ENCODE results near the gene RAB4A.

GRCh38 chr1:229266274-229266673 lies 4.6 kb upstream of the RAB4A start:
- TF ChIP-seq E4F1 (IDR thresholded peaks at IDR 0.05; ENCODE audit: borderline replicate concordance, partially characterized antibody) (no peak), TAF1 (IDR thresholded peaks at IDR 0.05; ENCODE audit: borderline replicate concordance, low read depth, low read length) (no peak), FOS (IDR thresholded peaks at IDR 0.05; ENCODE audit: borderline replicate concordance, extremely low read depth, insufficient read length) (no peak), EZH2 (IDR thresholded peaks at IDR 0.05; ENCODE audit: borderline replicate concordance, control insufficient read depth, low read depth, low read length) (no peak), GABPA (IDR thresholded peaks at IDR 0.05; ENCODE audit: low read depth) (no peak), EP300 (IDR thresholded peaks at IDR 0.05; ENCODE audit: borderline replicate concordance in 1 of 2, control insufficient read depth in 1 of 2, low read depth in 2 of 2, low read length in 2 of 2) (no peak), RBBP5 (conservative IDR thresholded peaks at IDR 0.05) (no peak), SMAD1 (IDR thresholded peaks at IDR 0.05; ENCODE audit: low read depth, partially characterized antibody) (no peak), CTCF (IDR thresholded peaks at IDR 0.05 in 2 of 3, conservative IDR thresholded peaks at IDR 0.05 in 1 of 3; ENCODE audit: control insufficient read depth in 2 of 3, extremely low read depth in 1 of 3, insufficient read depth in 1 of 3, low read depth in 3 of 3, low read length in 3 of 3) (no peak), ESRRA (IDR thresholded peaks at IDR 0.05; ENCODE audit: low read length) (no peak)
